GM18951 (cell line): ENCODE measurements around the gene PHACTR3.

Experiments used
- POLR2A ChIP-seq: IDR thresholded peaks from 4 replicates; pipeline ENCODE4 v1.6.1; 2011; ENCODE audit warnings: mild to moderate bottlenecking; ENCODE audit not compliant: insufficient read length, insufficient read depth; ENCODE audit errors: extremely low read depth
- in situ Hi-C: fragments of 300-500 bp; cut with MboI; formaldehyde crosslinking; loops from one replicate; pipeline ENCODE4 v1.12.0; 2022; ENCODE audit warnings: low sequenced_read_pairs, mixed read lengths, inconsistent platforms; ENCODE audit not compliant: unreplicated experiment

PHACTR3 gene

DNA sequence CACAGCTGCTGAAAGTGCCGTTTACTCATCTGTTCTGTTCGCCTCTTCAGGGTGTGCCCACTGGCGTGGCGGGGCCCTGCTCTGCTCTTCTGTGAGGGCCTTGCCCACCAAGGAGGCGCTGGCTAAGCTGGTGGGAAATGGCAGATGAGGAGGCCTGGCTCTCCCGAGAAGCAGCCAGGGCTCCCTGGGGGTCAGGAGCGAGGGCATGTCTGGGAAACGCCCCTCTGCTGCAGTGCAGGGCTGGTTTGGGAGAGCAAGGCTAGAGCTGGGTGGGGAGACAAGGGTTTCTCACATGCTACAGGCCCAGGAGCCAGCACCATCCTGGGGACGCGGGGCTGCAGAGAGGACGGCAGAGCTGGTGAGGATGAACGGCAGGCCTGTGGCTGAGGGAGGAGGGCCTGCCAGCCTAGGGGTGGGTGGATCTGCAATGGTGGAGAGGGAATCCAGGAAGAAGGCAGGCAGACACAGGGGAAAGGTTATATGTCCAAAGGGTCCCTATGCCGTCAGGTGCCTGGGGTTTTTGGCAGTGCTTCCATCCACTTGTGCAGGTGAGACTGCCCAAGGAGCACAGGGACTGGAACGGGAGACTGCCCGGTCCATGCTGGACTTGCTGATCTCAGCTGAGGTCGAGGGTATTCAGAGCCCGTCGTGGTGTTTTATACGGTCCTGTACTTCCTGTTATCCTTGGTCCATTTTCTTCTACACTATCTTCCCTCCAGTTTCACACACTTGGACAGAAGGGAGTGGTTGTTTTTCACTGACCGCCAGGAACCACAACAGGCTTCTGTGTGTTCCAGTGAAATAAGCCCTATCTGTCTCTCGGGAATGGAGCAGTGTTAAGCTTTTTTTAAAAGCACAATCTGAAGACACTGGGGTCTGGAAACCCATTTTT lies 209.9 kb downstream of the PHACTR3 start:
- in situ Hi-C loops = no loop called here
- TF ChIP-seq POLR2A = no peak

DNA sequence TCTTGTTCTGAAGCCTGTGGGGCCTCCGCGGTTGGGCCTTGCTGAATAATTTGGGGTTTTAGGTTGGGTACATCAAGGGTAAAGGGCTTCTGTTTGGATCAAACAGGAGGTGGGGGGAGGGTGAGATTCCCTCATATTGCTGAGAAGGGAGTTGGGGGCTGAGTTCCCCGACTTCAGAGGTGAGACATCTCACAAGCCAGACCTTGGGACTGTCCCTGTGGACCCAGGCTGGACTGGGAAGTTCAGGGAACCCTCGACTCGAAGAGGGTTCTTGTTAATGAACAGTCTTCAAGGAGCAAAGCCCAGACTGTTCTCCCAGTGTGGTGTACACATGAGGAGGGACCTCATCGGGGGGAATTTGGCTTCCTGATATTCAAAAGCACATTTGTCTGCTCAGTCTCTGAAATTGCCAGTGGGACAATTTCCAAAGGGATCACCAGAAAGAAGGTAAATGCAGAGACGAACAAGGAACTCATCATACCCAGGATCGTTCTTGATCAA lies 210.6 kb downstream of the PHACTR3 start:
- in situ Hi-C loops = no loop called here
- no peak for TF ChIP-seq POLR2A

DNA sequence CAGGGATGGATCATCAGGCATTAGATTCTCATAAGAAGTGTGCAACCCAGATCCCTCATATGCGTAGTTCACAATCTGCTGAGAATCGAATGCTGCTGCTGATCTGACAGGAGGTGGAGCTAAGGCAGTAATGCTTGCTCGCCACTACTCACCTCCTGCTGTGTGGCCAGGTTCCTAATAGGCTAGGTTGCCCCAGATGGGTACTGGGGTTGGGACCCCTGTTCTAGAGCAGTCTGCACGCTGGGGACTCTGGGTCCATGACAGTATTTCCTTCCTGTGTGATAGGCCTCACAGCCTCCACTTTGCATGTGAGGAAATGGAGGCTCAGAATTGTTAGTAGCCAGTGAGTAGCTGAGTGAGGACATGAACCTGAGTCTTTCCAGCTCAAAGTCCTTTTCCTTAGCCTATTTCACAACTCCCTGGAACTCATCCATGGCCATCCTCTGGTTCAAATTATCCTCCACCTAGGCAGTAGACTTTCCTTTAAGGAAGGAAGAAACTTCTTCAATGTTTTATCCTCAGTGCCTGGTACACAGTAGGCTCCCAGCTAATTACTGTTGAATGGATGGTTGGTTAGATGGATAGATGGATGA lies 211.9 kb downstream of the PHACTR3 start:
- in situ Hi-C loops = no loop called here
- no peak for TF ChIP-seq POLR2A

DNA sequence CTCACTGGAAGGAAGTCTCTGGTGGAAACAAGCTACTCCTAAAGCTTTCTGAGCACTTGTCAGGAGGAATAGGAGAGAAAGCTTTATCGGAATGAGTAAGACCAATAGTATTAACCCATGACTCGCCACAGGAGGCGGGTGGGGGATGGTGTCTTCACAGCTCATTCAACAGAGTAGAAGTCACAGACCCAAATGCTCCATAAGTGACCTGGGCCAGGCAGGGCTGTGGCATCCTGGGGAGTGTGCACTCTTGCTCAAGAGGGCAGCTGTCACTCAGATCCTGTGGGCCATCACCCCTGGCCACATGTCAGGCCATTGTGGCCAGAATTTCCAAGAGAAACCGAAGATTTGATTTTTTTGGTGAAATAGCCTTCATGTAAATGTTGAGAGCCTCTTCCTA lies 213.1 kb downstream of the PHACTR3 start:
- TF ChIP-seq POLR2A = no peak
- in situ Hi-C loops = no loop called here

DNA sequence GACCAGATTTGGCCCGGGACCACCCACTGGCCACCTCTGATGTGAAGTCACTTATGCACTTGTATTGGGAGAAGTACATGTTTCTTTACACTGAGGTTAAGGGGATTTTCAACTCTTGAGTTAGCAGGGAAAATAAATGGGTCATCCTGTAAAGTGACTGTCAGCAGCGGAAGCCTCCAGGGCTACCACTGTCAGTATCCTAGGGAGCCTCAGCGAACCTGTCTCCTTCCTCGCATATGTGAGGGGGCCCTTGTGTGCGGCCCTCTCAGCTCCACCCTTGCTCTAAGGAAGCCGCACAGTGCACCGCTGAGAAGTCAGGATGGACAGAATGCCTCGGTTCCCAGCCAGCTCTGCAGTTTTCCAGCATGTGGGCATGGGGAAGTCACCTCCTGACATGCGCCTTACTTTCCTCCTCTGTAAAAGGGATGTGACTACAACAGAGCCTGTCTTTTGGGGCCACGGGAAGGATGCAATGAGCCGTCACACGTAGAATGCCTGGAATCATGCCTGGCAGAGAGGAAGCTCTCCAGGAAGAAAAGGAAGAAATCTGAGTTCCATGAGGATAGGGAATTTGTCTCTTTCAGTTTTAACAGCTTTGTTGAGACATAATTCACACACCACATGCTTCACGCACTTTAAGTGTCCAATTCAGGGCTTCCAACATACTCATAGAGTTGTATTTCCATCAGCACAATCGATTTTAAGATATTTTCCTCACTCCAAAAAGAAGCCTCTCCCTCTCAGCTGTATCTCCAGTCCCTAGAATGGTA lies 213.7 kb downstream of the PHACTR3 start:
- in situ Hi-C loops = no loop called here
- TF ChIP-seq POLR2A = no peak

DNA sequence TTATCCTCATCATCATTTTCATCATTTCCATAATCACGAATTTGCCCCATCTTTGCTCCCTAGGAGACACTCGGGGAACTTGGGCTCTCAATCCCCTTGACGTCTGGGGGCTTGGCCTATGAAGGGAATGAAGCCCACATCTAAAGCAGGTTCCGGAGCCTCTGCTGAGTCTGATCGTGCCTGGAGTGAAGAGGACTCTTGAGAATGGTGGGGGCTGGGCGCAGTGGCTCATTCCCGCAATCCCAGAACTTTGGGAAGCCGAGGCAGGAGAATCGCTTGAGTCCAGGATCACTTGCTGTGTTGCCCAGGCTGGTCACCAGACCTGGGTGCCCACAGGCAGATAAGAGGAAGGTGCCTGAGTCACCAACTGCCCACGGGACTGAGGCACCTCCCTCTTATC lies 214.6 kb downstream of the PHACTR3 start:
- no peak for TF ChIP-seq POLR2A
- in situ Hi-C loops = no loop called here

DNA sequence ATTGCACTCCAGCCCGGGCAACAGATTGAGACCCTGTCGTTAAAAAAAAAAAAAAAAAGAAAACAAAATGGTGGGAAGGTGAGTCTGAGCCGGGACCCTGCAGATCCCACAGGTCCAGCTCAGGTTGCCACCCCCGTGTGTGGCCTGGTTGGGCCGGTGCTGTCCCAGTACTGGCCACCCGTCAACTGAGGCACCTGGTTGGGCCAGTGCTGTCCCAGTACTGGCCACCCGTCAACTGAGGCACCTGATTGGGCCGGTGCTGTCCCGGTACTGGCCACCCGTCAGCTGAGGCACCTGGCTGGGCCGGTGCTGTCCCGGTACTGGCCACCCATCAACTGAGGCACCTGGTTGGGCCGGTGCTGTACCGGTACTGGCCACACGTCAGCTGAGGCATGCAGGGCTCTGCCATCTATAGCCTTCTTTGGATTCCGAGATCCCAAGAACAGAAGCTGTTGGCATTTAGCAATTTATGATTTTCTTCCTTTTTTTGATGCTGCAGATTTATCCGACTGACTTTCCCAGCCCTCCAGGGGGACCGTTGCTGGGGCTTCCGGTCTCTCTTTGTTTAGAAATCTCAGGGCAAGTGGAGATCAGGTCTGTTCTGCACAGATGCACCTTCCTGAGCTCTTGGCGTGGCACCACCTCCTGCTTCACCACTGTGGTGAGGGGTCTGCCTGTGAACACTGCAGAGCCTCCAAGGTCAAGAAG lies 215.3 kb downstream of the PHACTR3 start:
- in situ Hi-C loops = no loop called here
- no peak for TF ChIP-seq POLR2A

DNA sequence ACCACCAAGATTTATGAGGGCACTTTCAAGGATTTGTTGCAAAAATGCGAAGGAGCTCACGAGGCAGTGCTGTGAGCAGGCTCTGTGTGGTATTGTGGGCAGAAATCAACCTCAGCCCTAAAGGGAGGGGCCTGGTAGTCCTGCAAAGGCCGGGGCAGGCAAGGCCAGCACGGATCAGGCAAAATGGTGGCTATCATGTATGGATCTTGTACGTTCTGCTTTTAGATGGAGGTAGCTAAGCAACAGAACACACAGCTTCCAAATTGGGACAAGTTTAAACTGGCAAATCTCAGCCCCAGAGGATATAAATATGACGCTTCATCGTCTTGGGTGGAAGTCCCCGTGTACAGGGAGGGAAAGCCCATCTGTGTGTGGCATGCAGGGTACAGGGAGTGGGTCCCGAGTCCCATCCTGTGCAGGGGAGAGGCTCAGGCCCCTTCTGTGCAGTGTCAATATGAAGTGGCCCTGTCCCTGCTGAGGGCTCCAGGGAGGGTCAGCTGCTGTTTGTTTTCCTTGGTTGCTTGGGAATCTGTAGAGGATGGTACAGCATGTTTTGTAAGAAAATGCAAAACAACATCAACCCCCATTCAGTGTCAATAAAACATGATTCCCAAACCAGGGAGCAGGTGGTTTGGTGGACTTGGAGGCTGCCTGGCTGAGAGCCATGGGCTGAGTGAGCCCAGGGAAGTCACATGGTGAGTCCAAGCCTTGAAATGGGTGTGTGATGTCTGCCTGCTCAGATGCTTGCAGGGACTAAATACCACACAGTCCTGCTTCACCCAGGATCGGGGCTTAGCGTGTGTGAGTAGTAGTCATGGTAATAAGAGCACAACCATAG lies 216.1 kb downstream of the PHACTR3 start:
- no peak for TF ChIP-seq POLR2A
- in situ Hi-C loops = no loop called here

DNA sequence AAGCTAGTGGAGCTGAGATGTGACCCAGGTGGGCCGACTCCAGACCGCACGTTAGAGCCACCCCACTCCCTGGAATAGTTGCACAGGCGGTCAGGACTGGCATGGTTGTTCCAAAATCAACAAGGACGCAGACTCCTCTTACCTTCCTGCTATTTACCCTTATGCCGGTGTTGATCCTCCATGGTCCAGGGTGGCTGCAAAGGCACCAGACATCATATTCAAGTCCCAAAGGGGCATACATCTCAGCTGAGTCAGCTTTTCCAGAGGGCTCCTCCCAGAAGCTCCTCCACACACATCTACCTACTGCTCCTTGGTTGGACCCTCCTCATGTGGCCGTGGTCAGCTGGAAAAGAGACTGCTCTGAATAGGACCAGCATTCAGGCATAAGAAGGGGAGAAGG lies 216.9 kb downstream of the PHACTR3 start:
- in situ Hi-C loops = no loop called here
- TF ChIP-seq POLR2A = no peak

DNA sequence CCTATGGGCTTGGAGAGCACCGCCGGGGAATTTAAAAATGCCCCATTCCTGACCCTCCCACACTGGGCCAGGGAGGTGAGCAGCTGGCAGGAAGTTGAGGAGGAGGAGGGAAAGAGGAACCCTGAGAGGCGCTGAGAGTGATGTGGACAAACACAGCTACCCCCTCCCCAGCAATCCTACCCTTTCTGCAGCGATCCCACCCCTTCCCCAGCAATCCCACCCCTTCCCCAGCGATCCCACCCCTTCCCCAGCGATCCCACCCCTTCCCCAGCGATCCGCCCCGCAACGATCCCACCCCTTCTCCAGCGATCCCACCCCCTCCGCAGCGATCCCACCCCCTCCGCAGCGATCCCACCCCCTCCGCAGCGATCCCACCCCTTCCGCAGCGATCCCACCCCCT lies 217.4 kb downstream of the PHACTR3 start:
- in situ Hi-C loops = no loop called here
- no peak for TF ChIP-seq POLR2A

DNA sequence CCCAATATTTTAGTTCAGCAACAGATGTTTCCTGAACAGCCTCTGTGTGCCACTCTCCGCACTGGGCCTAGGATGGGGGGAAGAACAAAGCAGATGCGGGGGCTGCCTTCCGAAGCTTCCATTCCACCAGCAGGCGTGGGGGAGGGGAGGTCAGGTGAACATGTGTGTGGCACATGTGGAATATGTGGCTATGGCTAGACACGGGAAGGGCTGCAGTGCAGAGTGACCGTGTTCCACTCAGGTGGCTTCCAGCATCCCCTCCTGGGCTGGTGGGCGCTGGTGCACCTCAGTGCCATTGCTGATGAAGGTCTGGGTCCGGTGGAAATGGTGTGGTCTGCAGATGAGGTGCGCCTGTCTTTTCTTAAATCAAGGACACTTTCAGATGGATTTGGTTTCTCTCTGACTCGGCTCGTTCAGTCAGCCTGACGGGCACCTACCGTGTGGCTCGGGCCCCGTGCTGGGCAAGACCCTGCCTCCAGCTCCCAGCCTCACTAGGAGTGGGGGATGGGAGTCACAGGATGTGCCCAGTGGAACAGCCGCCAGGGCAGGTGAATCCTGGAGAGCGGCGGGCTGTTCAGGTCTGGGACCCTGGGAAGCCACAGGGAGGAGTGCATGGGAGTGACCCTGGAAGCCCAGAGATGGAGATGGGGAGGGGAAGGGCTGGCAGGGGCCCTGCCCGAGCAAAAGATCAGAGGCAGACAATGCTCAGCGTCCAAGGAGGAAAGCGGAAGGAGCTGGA lies 218.1 kb downstream of the PHACTR3 start:
- TF ChIP-seq POLR2A = no peak
- in situ Hi-C loops = no loop called here
